IPS-15b (cell line): ENCODE measurements around the gene ARL3.

Source experiments
- H3K27me3 ChIP-seq: one replicate; pipeline ENCODE4 v1.6.1; 2013; ENCODE audit warnings: low read length; ENCODE audit not compliant: control insufficient read depth, insufficient read depth
- H3K36me3 ChIP-seq: one replicate; pipeline ENCODE4 v1.6.1; 2013; ENCODE audit warnings: low read length; ENCODE audit not compliant: control insufficient read depth, insufficient read depth
- H3K4me1 ChIP-seq: one replicate; pipeline ENCODE4 v1.6.1; 2013; ENCODE audit warnings: mild to moderate bottlenecking, low read length; ENCODE audit not compliant: control insufficient read depth, insufficient read depth
- H3K4me3 ChIP-seq: one replicate; pipeline ENCODE4 v1.5.1; 2013; ENCODE audit warnings: low read depth, low read length
- H3K9ac ChIP-seq: one replicate; pipeline ENCODE4 v1.6.1; 2013; ENCODE audit warnings: low read depth, mild to moderate bottlenecking, low read length
- H3K9me3 ChIP-seq: one replicate; pipeline ENCODE4 v1.6.1; 2013; ENCODE audit warnings: mild to moderate bottlenecking, low read length; ENCODE audit not compliant: control insufficient read depth, insufficient read depth

Gene ARL3

GRCh38 chr10:102714621-102715455, 641 bp upstream of the ARL3 start, which contains the start of gene SFXN2:
SFXN2 (plus strand) TSS chr10:102714636; CDS start chr10:102726637, 12,001 bp downstream.
- peaks cover 22% of the 10 kb centered on the region for H3K4me1 ChIP-seq
- H3K4me3 ChIP-seq, result peak within 1 kb of the TSS; percentile 93
- no peaks in the 10 kb centered on the region for H3K9me3 ChIP-seq
- H3K9ac ChIP-seq, result peak within 1 kb of the TSS; percentile 92
- no peaks in the 10 kb centered on the region for H3K27me3 ChIP-seq
- H3K36me3 ChIP-seq, result no peaks in the 10 kb centered on the region

- peak overlapping the region; percentile 82 for H3K9ac ChIP-seq
- no peaks in the 10 kb centered on the region for H3K9me3 ChIP-seq
- H3K4me1 ChIP-seq, result peaks cover 20% of the 10 kb centered on the region
- no peaks in the 10 kb centered on the region for H3K36me3 ChIP-seq
- H3K27me3 ChIP-seq, result no peaks in the 10 kb centered on the region
- H3K4me3 ChIP-seq, result peak overlapping the region; percentile 88
Observed at GRCh38 chr10:102713539-102713813, 721 bp downstream of the ARL3 start.

- H3K4me1 ChIP-seq, result peaks cover 17% of the 10 kb centered on the region
- peak overlapping the region; percentile 82 for H3K9ac ChIP-seq
- no peaks in the 10 kb centered on the region for H3K27me3 ChIP-seq
- peak overlapping the region; percentile 88 for H3K4me3 ChIP-seq
- H3K9me3 ChIP-seq, result no peaks in the 10 kb centered on the region
- H3K36me3 ChIP-seq, result no peaks in the 10 kb centered on the region
Observed at GRCh38 chr10:102712843-102713538, 1.2 kb downstream of the ARL3 start.

GRCh38 chr10:102712089-102712488, 2.1 kb downstream of the ARL3 start:
- H3K9ac ChIP-seq, result no peak overlapping the region
- H3K4me3 ChIP-seq, result no peak overlapping the region
- H3K27me3 ChIP-seq, result no peaks in the 10 kb centered on the region
- no peaks in the 10 kb centered on the region for H3K36me3 ChIP-seq
- no peaks in the 10 kb centered on the region for H3K9me3 ChIP-seq
- H3K4me1 ChIP-seq, result peaks cover 10% of the 10 kb centered on the region

DNA sequence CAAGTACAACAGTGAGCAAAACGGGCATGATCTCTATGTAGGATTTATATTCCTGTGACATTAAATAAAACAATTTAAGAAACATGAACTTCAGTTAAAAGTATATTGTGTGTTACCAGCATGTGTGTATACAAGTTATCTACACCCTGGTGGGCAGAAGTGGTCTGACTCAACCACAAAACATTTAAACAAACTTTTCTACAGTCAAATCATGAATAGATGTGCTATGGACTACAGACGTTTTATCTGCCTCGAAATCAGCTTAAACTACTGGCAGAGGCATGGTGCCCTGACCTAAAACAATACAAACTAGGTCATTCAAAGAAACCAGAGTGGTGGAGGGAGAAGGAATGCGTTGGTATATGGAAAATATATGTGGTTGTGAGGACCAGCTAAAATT, 3.6 kb downstream of the ARL3 start:
- Histone ChIP-seq H3K4me3 (no peak overlapping the region), H3K27me3 (no peaks in the 10 kb centered on the region), H3K36me3 (no peaks in the 10 kb centered on the region), H3K9me3 (no peaks in the 10 kb centered on the region), H3K4me1 (peaks cover 6% of the 10 kb centered on the region), H3K9ac (no peak overlapping the region)

- Histone ChIP-seq H3K9ac (no peak overlapping the region), H3K36me3 (peaks cover 3% of the 10 kb centered on the region), H3K4me1 (no peaks in the 10 kb centered on the region), H3K4me3 (no peak overlapping the region), H3K27me3 (no peaks in the 10 kb centered on the region), H3K9me3 (no peaks in the 10 kb centered on the region)
Observed at GRCh38 chr10:102705531-102705930, 8.7 kb downstream of the ARL3 start.

- Histone ChIP-seq H3K36me3 (peaks cover 3% of the 10 kb centered on the region), H3K9me3 (no peaks in the 10 kb centered on the region), H3K4me1 (no peaks in the 10 kb centered on the region), H3K27me3 (no peaks in the 10 kb centered on the region), H3K4me3 (no peak overlapping the region), H3K9ac (no peak overlapping the region)
Observed at GRCh38 chr10:102704915-102705314, 9.3 kb downstream of the ARL3 start.

DNA sequence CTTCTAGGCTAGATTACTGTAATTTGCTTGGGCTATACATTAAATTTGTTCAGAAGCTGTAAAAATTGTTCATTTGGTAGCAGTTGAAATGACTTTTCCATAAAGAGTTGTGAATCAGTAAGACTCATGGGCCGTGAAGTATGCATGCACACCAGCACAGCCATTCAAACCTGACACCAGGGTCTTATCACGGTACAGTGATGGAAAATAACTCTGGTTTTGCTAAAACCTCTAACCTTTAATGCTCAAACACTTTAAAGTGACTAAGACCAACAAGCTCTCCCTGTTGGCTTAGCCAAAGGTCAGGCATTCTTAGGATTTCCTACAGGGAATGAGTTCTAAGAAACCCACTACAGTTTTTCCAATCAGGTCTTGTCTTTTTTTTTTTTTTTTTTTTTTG, 11.5 kb downstream of the ARL3 start:
- H3K9ac ChIP-seq, result no peak overlapping the region
- peaks cover 3% of the 10 kb centered on the region for H3K36me3 ChIP-seq
- H3K4me3 ChIP-seq, result no peak overlapping the region
- H3K4me1 ChIP-seq, result no peaks in the 10 kb centered on the region
- no peaks in the 10 kb centered on the region for H3K9me3 ChIP-seq
- no peaks in the 10 kb centered on the region for H3K27me3 ChIP-seq

DNA sequence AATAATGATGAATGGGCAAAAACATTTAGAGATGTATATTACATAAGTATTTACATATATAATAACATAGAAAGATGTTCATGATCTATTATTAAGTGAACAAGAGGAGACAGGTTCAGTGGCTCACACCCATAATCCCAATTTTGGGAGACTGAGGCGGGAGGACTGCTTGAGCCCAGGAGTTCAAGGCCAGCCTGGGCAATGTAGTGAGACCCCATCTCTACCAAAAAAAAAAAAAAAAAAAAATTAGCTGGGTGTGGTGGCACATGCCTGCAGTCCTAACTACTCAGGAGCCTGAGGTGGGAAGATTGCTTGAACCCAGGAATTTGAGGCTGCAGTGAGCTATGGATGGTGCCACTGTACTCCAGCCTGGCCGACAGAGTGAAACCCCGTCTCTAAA, 12.4 kb downstream of the ARL3 start:
- Histone ChIP-seq H3K27me3 (no peaks in the 10 kb centered on the region), H3K9ac (no peak overlapping the region), H3K9me3 (no peaks in the 10 kb centered on the region), H3K4me3 (no peak overlapping the region), H3K36me3 (peaks cover 5% of the 10 kb centered on the region), H3K4me1 (no peaks in the 10 kb centered on the region)

- H3K9me3 ChIP-seq, result no peaks in the 10 kb centered on the region
- H3K27me3 ChIP-seq, result no peaks in the 10 kb centered on the region
- H3K4me1 ChIP-seq, result no peaks in the 10 kb centered on the region
- H3K36me3 ChIP-seq, result peaks cover 9% of the 10 kb centered on the region
- no peak overlapping the region for H3K4me3 ChIP-seq
- no peak overlapping the region for H3K9ac ChIP-seq
Observed at GRCh38 chr10:102701272-102701671, 12.9 kb downstream of the ARL3 start.

DNA sequence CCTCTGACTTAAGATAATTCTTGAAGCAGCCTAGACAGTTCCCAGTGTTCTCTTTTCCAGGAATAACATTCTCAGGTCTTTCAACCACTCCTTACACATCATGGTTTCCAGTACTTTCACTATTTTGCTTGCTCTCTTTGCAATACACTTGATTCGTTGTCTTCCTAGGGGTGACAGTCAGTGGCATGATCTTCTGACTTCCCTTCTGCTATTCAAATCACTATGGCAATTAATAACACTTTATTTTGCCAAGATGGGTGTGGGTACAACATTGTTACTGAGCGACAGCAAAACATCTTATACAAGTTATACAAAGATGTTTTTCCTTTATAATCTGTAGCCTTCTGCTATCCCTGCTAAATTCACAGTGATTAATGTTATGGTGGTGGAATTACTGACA, 15.3 kb downstream of the ARL3 start:
- H3K36me3 ChIP-seq, result peaks cover 6% of the 10 kb centered on the region
- H3K27me3 ChIP-seq, result no peaks in the 10 kb centered on the region
- no peaks in the 10 kb centered on the region for H3K4me1 ChIP-seq
- no peak overlapping the region for H3K4me3 ChIP-seq
- H3K9me3 ChIP-seq, result no peaks in the 10 kb centered on the region
- no peak overlapping the region for H3K9ac ChIP-seq

GRCh38 chr10:102696736-102697135, 17.5 kb downstream of the ARL3 start:
- Histone ChIP-seq H3K36me3 (peaks cover 6% of the 10 kb centered on the region), H3K9ac (no peak overlapping the region)

More at GRCh38 chr10:102696736-102697135, 17.5 kb downstream of the ARL3 start:
- H3K9me3 ChIP-seq, result no peaks in the 10 kb centered on the region
- no peaks in the 10 kb centered on the region for H3K4me1 ChIP-seq
- H3K4me3 ChIP-seq, result no peak overlapping the region
- H3K27me3 ChIP-seq, result no peaks in the 10 kb centered on the region
